Epithelial cell of esophagus (primary cell): ENCODE data around the gene SARDH.

Source experiments
- DNase-seq: peaks from one replicate; pipeline ENCODE4 v3.0.0; 2010; ENCODE audit warnings: low read depth
- H3K4me3 ChIP-seq: 2 replicates; pipeline ENCODE4 v1.5.1; 2011; ENCODE audit warnings: mild to moderate bottlenecking, low read length, control low read depth
- TF ChIP-seq, protein P1 (sequence below): IDR thresholded peaks from 2 replicates; pipeline ENCODE4 v1.5.1; 2011; ENCODE audit warnings: low read depth, mild to moderate bottlenecking, low read length, control low read depth, inconsistent platforms; ENCODE audit not compliant: insufficient read depth; ENCODE audit errors: missing control alignments

SARDH gene

GRCh38 chr9:133693116-133693515 is 45.0 kb downstream of the SARDH start:
- DNase-seq, result no peak
- TF ChIP-seq, protein P1, sequence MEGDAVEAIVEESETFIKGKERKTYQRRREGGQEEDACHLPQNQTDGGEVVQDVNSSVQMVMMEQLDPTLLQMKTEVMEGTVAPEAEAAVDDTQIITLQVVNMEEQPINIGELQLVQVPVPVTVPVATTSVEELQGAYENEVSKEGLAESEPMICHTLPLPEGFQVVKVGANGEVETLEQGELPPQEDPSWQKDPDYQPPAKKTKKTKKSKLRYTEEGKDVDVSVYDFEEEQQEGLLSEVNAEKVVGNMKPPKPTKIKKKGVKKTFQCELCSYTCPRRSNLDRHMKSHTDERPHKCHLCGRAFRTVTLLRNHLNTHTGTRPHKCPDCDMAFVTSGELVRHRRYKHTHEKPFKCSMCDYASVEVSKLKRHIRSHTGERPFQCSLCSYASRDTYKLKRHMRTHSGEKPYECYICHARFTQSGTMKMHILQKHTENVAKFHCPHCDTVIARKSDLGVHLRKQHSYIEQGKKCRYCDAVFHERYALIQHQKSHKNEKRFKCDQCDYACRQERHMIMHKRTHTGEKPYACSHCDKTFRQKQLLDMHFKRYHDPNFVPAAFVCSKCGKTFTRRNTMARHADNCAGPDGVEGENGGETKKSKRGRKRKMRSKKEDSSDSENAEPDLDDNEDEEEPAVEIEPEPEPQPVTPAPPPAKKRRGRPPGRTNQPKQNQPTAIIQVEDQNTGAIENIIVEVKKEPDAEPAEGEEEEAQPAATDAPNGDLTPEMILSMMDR, result no peak
- H3K4me3 ChIP-seq, result no peak overlapping the region

- no peak for DNase-seq
- TF ChIP-seq, protein P1, result no peak
- H3K4me3 ChIP-seq, result no peak overlapping the region
Observed at GRCh38 chr9:133692364-133692985, 45.7 kb downstream of the SARDH start.

DNA sequence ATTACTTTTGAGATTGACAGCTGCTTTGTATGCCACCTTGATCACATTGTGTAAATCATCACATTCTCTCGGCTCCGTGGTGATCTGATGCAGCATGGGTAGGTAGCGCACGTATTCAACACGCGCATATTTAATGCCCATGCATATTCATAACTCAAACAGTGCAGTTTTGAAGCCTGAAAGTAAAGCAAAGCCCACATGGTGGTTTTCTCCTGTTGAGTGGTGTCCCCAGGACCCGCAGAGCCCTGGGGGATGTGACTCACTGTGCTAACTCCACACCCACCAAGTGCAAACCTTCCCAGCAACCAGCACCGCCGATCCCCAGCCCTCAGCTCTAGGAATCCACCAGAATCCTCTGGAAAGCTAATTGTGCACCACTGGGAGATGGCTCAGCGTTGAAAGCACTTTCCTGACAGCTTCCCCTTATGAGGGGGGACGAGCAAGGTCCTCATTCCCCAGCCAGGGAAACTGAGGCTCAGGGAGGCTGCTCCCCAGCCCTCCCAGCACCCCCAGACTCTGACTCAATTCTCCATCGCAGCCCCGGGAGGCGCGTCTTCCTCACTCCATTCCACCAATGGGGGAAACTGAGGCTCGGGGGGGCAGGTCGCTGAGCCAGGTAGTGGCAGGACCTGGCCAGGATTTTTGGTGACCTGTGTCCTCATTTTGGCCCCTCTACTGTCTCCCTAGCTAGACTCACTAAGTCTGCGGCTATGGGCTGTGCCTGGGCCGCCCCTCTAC is 46.4 kb downstream of the SARDH start:
- DNase-seq, result peak; percentile 6
- TF ChIP-seq, protein P1, result no peak
- H3K4me3 ChIP-seq, result no peak overlapping the region

- H3K4me3 ChIP-seq, result no peak overlapping the region
- TF ChIP-seq, protein P1, result no peak
- DNase-seq, result no peak
Observed at GRCh38 chr9:133691191-133691590, 47.0 kb downstream of the SARDH start.

- peak; percentile 9 for DNase-seq
- no peak overlapping the region for H3K4me3 ChIP-seq
- TF ChIP-seq, protein P1, result no peak
Observed at GRCh38 chr9:133690081-133690561, 48.0 kb downstream of the SARDH start.

GRCh38 chr9:133689151-133689763 is 48.9 kb downstream of the SARDH start:
- no peak overlapping the region for H3K4me3 ChIP-seq
- no peak for DNase-seq
- TF ChIP-seq, protein P1, result no peak
